ENCODE data around the gene DESI1.

DESI1 gene

GRCh38 chr22:41570221-41570620 lies 50.6 kb downstream of the DESI1 start:
- H3K27ac ChIP-seq (ENCODE audit: low read depth, low read length): no peak overlapping the region
- no peak overlapping the region for H3K18ac ChIP-seq (ENCODE audit: low read length)
- DNase-seq: no peak

GRCh38 chr22:41568811-41569210 lies 52.0 kb downstream of the DESI1 start:
- no peak overlapping the region for H2BK15ac ChIP-seq (replicated peaks; ENCODE audit: low read depth)
- no peak overlapping the region for H3K4me3 ChIP-seq (ENCODE audit: low read length)
- no peak overlapping the region for H3K9ac ChIP-seq (ENCODE audit: low read length)
- H3K27me3 ChIP-seq (ENCODE audit: insufficient read depth, low read length, poor library complexity): no peaks in the 10 kb centered on the region
- no peak overlapping the region for H3K18ac ChIP-seq (ENCODE audit: low read length)
- H4K8ac ChIP-seq (ENCODE audit: low read depth, low read length): no peak overlapping the region
- H3K79me2 ChIP-seq (ENCODE audit: control insufficient read depth, insufficient read depth, low read length): no peaks in the 10 kb centered on the region
- H3K56ac ChIP-seq (ENCODE audit: low read length): no peak overlapping the region
- H3K27ac ChIP-seq (ENCODE audit: low read depth, low read length): no peak overlapping the region
- H3K23ac ChIP-seq (ENCODE audit: low read length): no peak overlapping the region
- no peak overlapping the region for H4K5ac ChIP-seq (ENCODE audit: low read length)
- H3K4me2 ChIP-seq (ENCODE audit: low read length): no peak overlapping the region
- no peak overlapping the region for H2BK5ac ChIP-seq (ENCODE audit: low read length)
- H3K79me1 ChIP-seq (ENCODE audit: low read length): no peaks in the 10 kb centered on the region
- H3K4ac ChIP-seq (ENCODE audit: low read depth, low read length): no peak overlapping the region
- H2BK120ac ChIP-seq (ENCODE audit: low read depth, low read length): no peak overlapping the region
- no peak overlapping the region for H2AK5ac ChIP-seq (ENCODE audit: low read length)
- H3K36me3 ChIP-seq (ENCODE audit: control insufficient read depth, insufficient read depth, low read length): no peaks in the 10 kb centered on the region
- WGBS (ENCODE audit: extremely low coverage, insufficient coverage, low lambda C conversion rate): no CpG with 5 or more reads among the region's 7 CpGs
- no peak for DNase-seq
- H3K4me1 ChIP-seq (ENCODE audit: control insufficient read depth, low read depth, low read length): no peaks in the 10 kb centered on the region

More at GRCh38 chr22:41570221-41570620, 50.6 kb downstream of the DESI1 start:
- Histone ChIP-seq H3K4me3 (ENCODE audit: low read length) (no peak overlapping the region), H3K4me2 (ENCODE audit: low read length) (no peak overlapping the region), H3K4ac (ENCODE audit: low read depth, low read length) (no peak overlapping the region), H2BK120ac (ENCODE audit: low read depth, low read length) (no peak overlapping the region), H2BK15ac (replicated peaks; ENCODE audit: low read depth) (no peak overlapping the region), H2AK5ac (ENCODE audit: low read length) (no peak overlapping the region), H2BK5ac (ENCODE audit: low read length) (no peak overlapping the region), H3K79me2 (ENCODE audit: control insufficient read depth, insufficient read depth, low read length) (no peaks in the 10 kb centered on the region), H3K9ac (ENCODE audit: low read length) (no peak overlapping the region), H3K27me3 (ENCODE audit: insufficient read depth, low read length, poor library complexity) (no peaks in the 10 kb centered on the region), H4K8ac (ENCODE audit: low read depth, low read length) (no peak overlapping the region), H3K23ac (ENCODE audit: low read length) (no peak overlapping the region), H4K5ac (ENCODE audit: low read length) (no peak overlapping the region), H3K4me1 (ENCODE audit: control insufficient read depth, low read depth, low read length) (no peaks in the 10 kb centered on the region), H3K79me1 (ENCODE audit: low read length) (no peaks in the 10 kb centered on the region), H3K36me3 (ENCODE audit: control insufficient read depth, insufficient read depth, low read length) (no peaks in the 10 kb centered on the region), H3K56ac (ENCODE audit: low read length) (no peak overlapping the region)
- WGBS (ENCODE audit: extremely low coverage, insufficient coverage, low lambda C conversion rate): no CpG with 5 or more reads among the region's 3 CpGs

- Histone ChIP-seq H3K4me3 (ENCODE audit: low read length) (no peak overlapping the region), H3K36me3 (ENCODE audit: control insufficient read depth, insufficient read depth, low read length) (no peaks in the 10 kb centered on the region), H3K79me2 (ENCODE audit: control insufficient read depth, insufficient read depth, low read length) (no peaks in the 10 kb centered on the region), H3K27ac (ENCODE audit: low read depth, low read length) (no peak overlapping the region), H3K4ac (ENCODE audit: low read depth, low read length) (no peak overlapping the region), H3K9ac (ENCODE audit: low read length) (no peak overlapping the region), H2BK5ac (ENCODE audit: low read length) (no peak overlapping the region), H2AK5ac (ENCODE audit: low read length) (no peak overlapping the region), H3K56ac (ENCODE audit: low read length) (no peak overlapping the region), H3K18ac (ENCODE audit: low read length) (no peak overlapping the region), H3K23ac (ENCODE audit: low read length) (no peak overlapping the region), H3K27me3 (ENCODE audit: insufficient read depth, low read length, poor library complexity) (no peaks in the 10 kb centered on the region), H2BK15ac (replicated peaks; ENCODE audit: low read depth) (no peak overlapping the region), H4K8ac (ENCODE audit: low read depth, low read length) (no peak overlapping the region), H3K79me1 (ENCODE audit: low read length) (no peaks in the 10 kb centered on the region), H3K4me1 (ENCODE audit: control insufficient read depth, low read depth, low read length) (no peaks in the 10 kb centered on the region), H4K5ac (ENCODE audit: low read length) (no peak overlapping the region), H2BK120ac (ENCODE audit: low read depth, low read length) (no peak overlapping the region), H3K4me2 (ENCODE audit: low read length) (no peak overlapping the region)
- DNase-seq: no peak
- no CpG with 5 or more reads among the region's 3 CpGs for WGBS (ENCODE audit: extremely low coverage, insufficient coverage, low lambda C conversion rate)
These were observed 53.4 kb downstream of the DESI1 start for GRCh38 chr22:41567512-41567768.

- H3K9ac ChIP-seq (ENCODE audit: low read length): no peak overlapping the region
- H4K8ac ChIP-seq (ENCODE audit: low read depth, low read length): no peak overlapping the region
- no peak overlapping the region for H3K4me3 ChIP-seq (ENCODE audit: low read length)
- no peak overlapping the region for H3K18ac ChIP-seq (ENCODE audit: low read length)
- no peak overlapping the region for H2AK5ac ChIP-seq (ENCODE audit: low read length)
- H2BK15ac ChIP-seq (replicated peaks; ENCODE audit: low read depth): no peak overlapping the region
- no peaks in the 10 kb centered on the region for H3K36me3 ChIP-seq (ENCODE audit: control insufficient read depth, insufficient read depth, low read length)
- no peak overlapping the region for H4K5ac ChIP-seq (ENCODE audit: low read length)
- H2BK120ac ChIP-seq (ENCODE audit: low read depth, low read length): no peak overlapping the region
- H3K4me1 ChIP-seq (ENCODE audit: control insufficient read depth, low read depth, low read length): no peaks in the 10 kb centered on the region
- H3K4ac ChIP-seq (ENCODE audit: low read depth, low read length): no peak overlapping the region
- no peak overlapping the region for H3K23ac ChIP-seq (ENCODE audit: low read length)
- no peak overlapping the region for H2BK5ac ChIP-seq (ENCODE audit: low read length)
- no peaks in the 10 kb centered on the region for H3K27me3 ChIP-seq (ENCODE audit: insufficient read depth, low read length, poor library complexity)
- peak; percentile 83 for DNase-seq
- H3K56ac ChIP-seq (ENCODE audit: low read length): no peak overlapping the region
- H3K79me2 ChIP-seq (ENCODE audit: control insufficient read depth, insufficient read depth, low read length): no peaks in the 10 kb centered on the region
- no peak overlapping the region for H3K4me2 ChIP-seq (ENCODE audit: low read length)
- no peaks in the 10 kb centered on the region for H3K79me1 ChIP-seq (ENCODE audit: low read length)
- peak overlapping the region; percentile 27 for H3K27ac ChIP-seq (ENCODE audit: low read depth, low read length)
- no CpG with 5 or more reads among the region's 8 CpGs for WGBS (ENCODE audit: extremely low coverage, insufficient coverage, low lambda C conversion rate)
These were observed 55.3 kb downstream of the DESI1 start for GRCh38 chr22:41565403-41566054.

- H3K27ac ChIP-seq (ENCODE audit: low read depth, low read length): no peak overlapping the region
- H3K4ac ChIP-seq (ENCODE audit: low read depth, low read length): no peak overlapping the region
- no peak overlapping the region for H3K9ac ChIP-seq (ENCODE audit: low read length)
- no peak overlapping the region for H3K18ac ChIP-seq (ENCODE audit: low read length)
- H3K79me2 ChIP-seq (ENCODE audit: control insufficient read depth, insufficient read depth, low read length): no peaks in the 10 kb centered on the region
- no peaks in the 10 kb centered on the region for H3K36me3 ChIP-seq (ENCODE audit: control insufficient read depth, insufficient read depth, low read length)
- no peaks in the 10 kb centered on the region for H3K27me3 ChIP-seq (ENCODE audit: insufficient read depth, low read length, poor library complexity)
- no CpG with 5 or more reads among the region's 8 CpGs for WGBS (ENCODE audit: extremely low coverage, insufficient coverage, low lambda C conversion rate)
- no peak overlapping the region for H2BK5ac ChIP-seq (ENCODE audit: low read length)
- H2BK15ac ChIP-seq (replicated peaks; ENCODE audit: low read depth): no peak overlapping the region
- H3K23ac ChIP-seq (ENCODE audit: low read length): no peak overlapping the region
- no peak overlapping the region for H2AK5ac ChIP-seq (ENCODE audit: low read length)
- no peak overlapping the region for H3K4me2 ChIP-seq (ENCODE audit: low read length)
- no peak for DNase-seq
- H3K56ac ChIP-seq (ENCODE audit: low read length): no peak overlapping the region
- no peaks in the 10 kb centered on the region for H3K4me1 ChIP-seq (ENCODE audit: control insufficient read depth, low read depth, low read length)
- H2BK120ac ChIP-seq (ENCODE audit: low read depth, low read length): no peak overlapping the region
- no peak overlapping the region for H3K4me3 ChIP-seq (ENCODE audit: low read length)
- no peak overlapping the region for H4K5ac ChIP-seq (ENCODE audit: low read length)
- H4K8ac ChIP-seq (ENCODE audit: low read depth, low read length): no peak overlapping the region
- no peaks in the 10 kb centered on the region for H3K79me1 ChIP-seq (ENCODE audit: low read length)
These were observed 56.3 kb downstream of the DESI1 start for GRCh38 chr22:41564563-41564962.

- no peaks in the 10 kb centered on the region for H3K27me3 ChIP-seq (ENCODE audit: insufficient read depth, low read length, poor library complexity)
- no peaks in the 10 kb centered on the region for H3K79me1 ChIP-seq (ENCODE audit: low read length)
- H4K5ac ChIP-seq (ENCODE audit: low read length): no peak overlapping the region
- H2BK15ac ChIP-seq (replicated peaks; ENCODE audit: low read depth): no peak overlapping the region
- no CpG with 5 or more reads among the region's 10 CpGs for WGBS (ENCODE audit: extremely low coverage, insufficient coverage, low lambda C conversion rate)
- no peak overlapping the region for H3K23ac ChIP-seq (ENCODE audit: low read length)
- no peak overlapping the region for H2BK5ac ChIP-seq (ENCODE audit: low read length)
- no peak overlapping the region for H3K27ac ChIP-seq (ENCODE audit: low read depth, low read length)
- no peak overlapping the region for H3K4me2 ChIP-seq (ENCODE audit: low read length)
- no peak overlapping the region for H2AK5ac ChIP-seq (ENCODE audit: low read length)
- H3K56ac ChIP-seq (ENCODE audit: low read length): peak overlapping the region; percentile 2
- no peaks in the 10 kb centered on the region for H3K79me2 ChIP-seq (ENCODE audit: control insufficient read depth, insufficient read depth, low read length)
- no peak overlapping the region for H4K8ac ChIP-seq (ENCODE audit: low read depth, low read length)
- no peak overlapping the region for H3K4ac ChIP-seq (ENCODE audit: low read depth, low read length)
- no peaks in the 10 kb centered on the region for H3K4me1 ChIP-seq (ENCODE audit: control insufficient read depth, low read depth, low read length)
- H3K18ac ChIP-seq (ENCODE audit: low read length): no peak overlapping the region
- H3K4me3 ChIP-seq (ENCODE audit: low read length): no peak overlapping the region
- H2BK120ac ChIP-seq (ENCODE audit: low read depth, low read length): no peak overlapping the region
- no peak overlapping the region for H3K9ac ChIP-seq (ENCODE audit: low read length)
- peak; percentile 84 for DNase-seq
- no peaks in the 10 kb centered on the region for H3K36me3 ChIP-seq (ENCODE audit: control insufficient read depth, insufficient read depth, low read length)
These were observed 57.7 kb downstream of the DESI1 start for GRCh38 chr22:41563051-41563711.
